ENCODE data around the gene NPLOC4. TPM values are rescaled to one million over a fixed set of nuclear protein-coding genes. Genes with fewer than 3 reads are reported as not detected.
"Not testable (repeated sequence)": the region's sequence is repeated elsewhere in the genome, so short reads cannot be mapped to it uniquely, and the experiment has no call there.

The NPLOC4 gene
- total RNA-seq, 1 donor from 2014 or later: 51.9 TPM

DNA sequence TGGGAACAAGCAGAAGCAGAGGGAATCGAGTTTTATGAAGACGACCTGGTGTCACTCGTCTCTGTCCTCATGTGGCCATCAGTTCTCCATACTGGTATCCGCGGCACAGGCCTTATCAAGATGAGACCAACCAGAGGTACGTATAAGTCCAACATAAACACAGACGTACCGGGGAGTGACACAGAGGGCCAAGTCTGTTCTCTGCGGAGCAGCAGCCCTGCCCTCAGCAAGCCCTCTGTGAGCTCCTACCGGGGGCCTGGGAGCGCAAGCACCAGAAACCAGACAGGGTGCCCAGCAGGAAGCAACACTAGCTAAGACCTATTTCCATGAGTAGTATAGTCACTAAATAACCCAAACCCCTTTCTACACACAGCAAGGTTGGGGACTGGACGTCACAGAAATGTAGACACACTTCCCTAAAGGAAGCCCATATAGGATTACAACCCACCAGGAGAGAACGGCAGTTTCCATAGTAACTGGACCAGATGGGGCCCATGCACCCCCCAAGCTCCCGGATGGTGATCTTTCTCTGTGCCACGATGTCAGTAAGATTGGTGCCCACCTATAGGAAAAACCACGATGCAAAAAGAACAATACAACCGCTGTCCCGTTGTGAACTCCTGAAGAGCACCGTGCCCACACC lies 45.8 kb upstream of the NPLOC4 start:
- TF ChIP-seq, protein P1, sequence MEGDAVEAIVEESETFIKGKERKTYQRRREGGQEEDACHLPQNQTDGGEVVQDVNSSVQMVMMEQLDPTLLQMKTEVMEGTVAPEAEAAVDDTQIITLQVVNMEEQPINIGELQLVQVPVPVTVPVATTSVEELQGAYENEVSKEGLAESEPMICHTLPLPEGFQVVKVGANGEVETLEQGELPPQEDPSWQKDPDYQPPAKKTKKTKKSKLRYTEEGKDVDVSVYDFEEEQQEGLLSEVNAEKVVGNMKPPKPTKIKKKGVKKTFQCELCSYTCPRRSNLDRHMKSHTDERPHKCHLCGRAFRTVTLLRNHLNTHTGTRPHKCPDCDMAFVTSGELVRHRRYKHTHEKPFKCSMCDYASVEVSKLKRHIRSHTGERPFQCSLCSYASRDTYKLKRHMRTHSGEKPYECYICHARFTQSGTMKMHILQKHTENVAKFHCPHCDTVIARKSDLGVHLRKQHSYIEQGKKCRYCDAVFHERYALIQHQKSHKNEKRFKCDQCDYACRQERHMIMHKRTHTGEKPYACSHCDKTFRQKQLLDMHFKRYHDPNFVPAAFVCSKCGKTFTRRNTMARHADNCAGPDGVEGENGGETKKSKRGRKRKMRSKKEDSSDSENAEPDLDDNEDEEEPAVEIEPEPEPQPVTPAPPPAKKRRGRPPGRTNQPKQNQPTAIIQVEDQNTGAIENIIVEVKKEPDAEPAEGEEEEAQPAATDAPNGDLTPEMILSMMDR (conservative IDR thresholded peaks at IDR 0.05; ENCODE audit: low read depth, low read length): no peak
- H3K4me3 ChIP-seq (ENCODE audit: low read depth, low read length): peak overlapping the region; percentile 96
- no peak for DNase-seq (ENCODE audit: low read depth)

DNA sequence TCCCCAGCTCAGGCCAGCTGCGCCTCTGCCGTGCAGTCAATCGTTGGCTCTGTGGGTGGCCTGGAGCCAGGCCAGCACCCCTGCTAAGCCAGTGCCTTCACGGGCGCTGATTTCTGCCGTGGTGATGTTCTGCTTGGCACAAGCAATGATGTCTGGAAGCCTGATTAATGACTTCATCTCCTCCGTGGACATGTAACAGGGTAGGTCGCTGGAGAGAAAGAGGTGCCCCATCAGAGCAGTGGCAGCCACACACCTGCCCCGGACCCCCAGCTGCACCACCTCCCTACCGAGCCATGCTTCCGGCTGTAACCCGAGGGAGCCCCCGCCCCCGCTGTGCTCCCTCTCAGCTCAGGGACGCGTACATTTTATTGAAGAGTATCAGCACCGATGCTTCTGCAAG lies 44.8 kb upstream of the NPLOC4 start:
- H3K4me3 ChIP-seq (ENCODE audit: low read depth, low read length): peak overlapping the region; percentile 1
- TF ChIP-seq, protein P1 (conservative IDR thresholded peaks at IDR 0.05; ENCODE audit: low read depth, low read length): no peak
- peak; percentile 68 for DNase-seq (ENCODE audit: low read depth)

DNA sequence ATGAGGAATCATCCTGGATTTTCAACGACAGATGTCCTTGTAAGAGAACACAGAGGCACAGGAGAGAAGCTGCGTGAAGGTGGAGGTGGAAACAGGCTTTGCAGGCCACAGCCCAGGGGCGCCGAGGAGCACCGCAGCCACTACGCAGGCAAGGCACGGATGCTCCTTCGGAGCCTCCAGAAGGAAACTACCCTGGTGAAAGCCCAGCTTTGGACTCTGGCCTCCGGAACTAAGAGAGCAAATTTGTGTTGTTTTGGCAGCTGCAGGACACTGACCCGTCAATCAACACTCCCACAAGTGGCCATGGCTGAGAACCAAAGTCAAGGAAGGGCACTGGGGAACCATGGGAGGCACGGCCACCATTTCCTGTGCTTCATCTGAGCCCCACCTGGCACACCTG lies 43.2 kb upstream of the NPLOC4 start:
- no peak for DNase-seq (ENCODE audit: low read depth)
- TF ChIP-seq, protein P1 (conservative IDR thresholded peaks at IDR 0.05; ENCODE audit: low read depth, low read length): no peak
- no peak overlapping the region for H3K4me3 ChIP-seq (ENCODE audit: low read depth, low read length)

DNA sequence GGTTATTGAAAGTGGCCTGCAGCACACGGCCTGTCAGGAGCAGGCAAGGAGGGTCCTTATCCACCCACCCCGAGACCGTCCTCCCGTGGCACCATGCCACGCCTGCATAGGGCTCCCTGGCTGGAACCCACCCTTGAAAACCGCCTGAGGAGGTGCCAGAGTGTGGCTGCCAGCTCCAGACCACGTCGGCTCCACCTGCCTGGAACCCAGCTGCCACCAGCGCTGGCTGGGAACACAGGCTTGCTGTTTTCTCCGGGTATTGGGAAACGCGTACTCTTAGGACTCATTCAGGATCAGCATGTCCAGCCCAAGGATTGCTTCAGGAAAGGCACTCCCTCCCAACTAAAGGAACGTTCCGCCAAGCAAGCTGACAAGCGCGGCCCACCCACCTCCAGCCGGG lies 40.0 kb upstream of the NPLOC4 start:
- no peak for DNase-seq (ENCODE audit: low read depth)
- TF ChIP-seq, protein P1 (conservative IDR thresholded peaks at IDR 0.05; ENCODE audit: low read depth, low read length): no peak
- no peak overlapping the region for H3K4me3 ChIP-seq (ENCODE audit: low read depth, low read length)

DNA sequence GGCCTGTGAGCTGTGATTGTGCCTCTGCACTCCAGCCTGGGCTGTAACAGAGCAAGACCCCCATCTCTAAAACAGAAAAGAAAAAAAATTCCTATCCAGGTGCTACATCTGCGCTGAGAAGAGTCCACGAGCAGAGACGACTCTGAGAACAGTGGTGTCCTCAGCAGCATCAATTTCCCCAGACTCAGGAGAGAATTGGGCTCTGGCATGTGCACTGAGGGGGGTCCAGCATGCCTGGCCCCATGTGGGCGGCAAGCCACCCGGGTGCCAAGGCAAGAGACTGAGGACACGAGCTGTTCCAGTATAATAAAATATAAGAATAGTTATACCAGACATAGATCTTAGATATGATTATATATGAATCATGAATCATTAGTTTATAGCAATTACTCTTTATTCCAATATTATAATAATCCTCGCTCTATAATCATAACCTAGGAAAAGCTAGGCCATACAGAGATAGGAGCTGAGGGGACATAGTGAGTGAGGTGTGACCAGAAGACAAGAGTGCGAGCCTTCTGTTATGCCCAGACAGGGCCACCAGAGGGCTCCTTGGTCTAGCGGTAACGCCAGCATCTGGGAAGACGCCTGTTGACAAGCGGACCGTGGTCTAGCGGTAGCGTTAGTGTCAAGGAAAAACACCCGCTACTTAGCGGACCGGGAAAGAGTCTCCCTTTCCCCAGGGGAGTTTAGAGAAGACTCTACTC lies 38.8 kb upstream of the NPLOC4 start:
- TF ChIP-seq, protein P1 (conservative IDR thresholded peaks at IDR 0.05; ENCODE audit: low read depth, low read length): peak; percentile 47
- DNase-seq (ENCODE audit: low read depth): not testable (repeated sequence)

DNA sequence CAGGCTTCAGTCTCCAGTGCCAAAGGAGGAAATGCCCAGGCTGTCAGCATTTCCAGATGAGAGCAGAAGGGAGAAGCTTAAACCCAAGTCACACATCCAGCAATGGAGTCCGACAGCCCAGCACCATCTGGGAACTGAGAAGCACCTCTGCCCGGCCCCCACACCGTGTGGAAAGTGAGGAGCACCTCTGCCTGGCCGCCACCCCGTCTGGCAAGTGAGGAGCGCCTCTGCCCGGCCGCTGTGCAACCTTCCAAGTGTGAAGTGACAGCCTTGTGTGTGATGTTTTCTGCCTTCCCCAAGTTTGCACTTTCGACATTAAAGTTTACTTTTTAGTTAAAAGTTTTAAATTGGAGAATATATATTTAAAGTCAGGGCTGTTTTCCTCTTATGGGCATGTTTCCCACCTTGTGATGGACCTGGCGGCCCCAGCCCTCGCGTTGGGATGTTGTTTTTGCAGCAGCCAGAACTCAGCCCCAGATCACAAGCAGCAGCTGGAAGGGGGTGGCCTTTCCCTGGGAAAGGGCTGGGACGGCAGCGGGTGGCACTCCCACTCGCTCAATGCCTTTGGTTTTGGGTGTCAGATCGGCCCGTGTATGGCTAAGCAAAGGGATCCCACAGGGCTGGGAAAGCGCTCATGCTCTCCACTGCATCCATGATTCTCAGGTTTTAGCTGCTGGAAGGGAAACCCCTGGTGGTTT lies 36.8 kb upstream of the NPLOC4 start:
- DNase-seq (ENCODE audit: low read depth): no peak
- H3K4me3 ChIP-seq (ENCODE audit: low read depth, low read length): no peak overlapping the region
- TF ChIP-seq, protein P1 (conservative IDR thresholded peaks at IDR 0.05; ENCODE audit: low read depth, low read length): no peak

More for the DNA sequence above, 38.8 kb upstream of the NPLOC4 start:
- not testable (repeated sequence) for H3K4me3 ChIP-seq (ENCODE audit: low read depth, low read length)
